A673 (cell line): ENCODE results near the gene RSPH9. TPM values are rescaled to one million over a fixed set of nuclear protein-coding genes. Genes with fewer than 3 reads are reported as not detected.

Source experiments
- BruUV-seq: library from RNA; stranded (reverse); fragments of 400-500 nt; replicated peaks from 2 replicates; lab custom pipeline; 2021; lab: Mats Ljungman, UMichigan
- CTCF ChIA-PET: fragments of 300-600 bp; sonication (Branson Sonifier 250); formaldehyde crosslinking; loops from one replicate; lab custom pipeline; 2022; ENCODE audit warnings: antibody characterized with exemption; lab: Charles Lee
- POLR2A ChIA-PET: fragments of 300-600 bp; sonication (Branson Sonifier 250); formaldehyde crosslinking; loops from one replicate; lab custom pipeline; 2022; ENCODE audit warnings: antibody characterized with exemption; ENCODE audit not compliant: low non-redundant PET; lab: Charles Lee
- DNase-seq: peaks from one replicate; pipeline ENCODE4 v3.0.0-alpha.2; 2015; ENCODE audit warnings: low spot score
- H3K27ac ChIP-seq: fragments of 200-600 bp; sonication (generic); 2 replicates; pipeline ENCODE4 v1.5.1; 2016; ENCODE audit warnings: mixed run types, low read depth, mild to moderate bottlenecking, mixed read lengths, antibody characterized with exemption, low read length; ENCODE audit not compliant: poor library complexity, severe bottlenecking
- H3K27me3 ChIP-seq: fragments of 200-600 bp; sonication (generic); replicated peaks from 2 replicates; pipeline ENCODE4 v1.6.1; 2017; ENCODE audit warnings: mixed run types, low read depth, mild to moderate bottlenecking, mixed read lengths, antibody characterized with exemption, low read length; ENCODE audit not compliant: insufficient read depth, poor library complexity
- H3K36me3 ChIP-seq: fragments of 200-600 bp; sonication (generic); 2 replicates; pipeline ENCODE4 v1.6.1; 2016; ENCODE audit warnings: mixed run types, mild to moderate bottlenecking, mixed read lengths, antibody characterized with exemption, low read length; ENCODE audit not compliant: insufficient read depth, poor library complexity, severe bottlenecking
- H3K4me1 ChIP-seq: fragments of 200-600 bp; sonication (generic); 2 replicates; pipeline ENCODE4 v1.6.1; 2017; ENCODE audit warnings: mixed run types, mild to moderate bottlenecking, mixed read lengths, antibody characterized with exemption, low read length; ENCODE audit not compliant: insufficient read depth, poor library complexity, severe bottlenecking
- H3K4me3 ChIP-seq: fragments of 200-600 bp; sonication (generic); 2 replicates; pipeline ENCODE4 v1.5.1; 2016; ENCODE audit warnings: low read depth, mixed run types, mild to moderate bottlenecking, mixed read lengths, low read length; ENCODE audit not compliant: poor library complexity, severe bottlenecking
- H3K9me3 ChIP-seq: fragments of 200-600 bp; sonication (generic); 2 replicates; pipeline ENCODE4 v1.6.1; 2016; ENCODE audit warnings: mixed run types, low read depth, mild to moderate bottlenecking, mixed read lengths, antibody characterized with exemption, low read length; ENCODE audit not compliant: poor library complexity, severe bottlenecking
- CTCF ChIP-seq: fragments of 300-800, 200-600 bp; sonication (generic); conservative IDR thresholded peaks from 2 replicates; pipeline ENCODE4 v1.5.1; 2017; ENCODE audit warnings: low read depth, mild to moderate bottlenecking, antibody characterized with exemption, low read length, moderate library complexity, mixed read lengths
- EZH2 ChIP-seq: fragments of 200-600 bp; sonication (generic); IDR thresholded peaks from 2 replicates; pipeline ENCODE4 v1.6.1; 2017; ENCODE audit warnings: borderline replicate concordance, low read depth, mild to moderate bottlenecking, mixed read lengths, antibody characterized with exemption, low read length; ENCODE audit not compliant: poor library complexity, severe bottlenecking
- intact Hi-C: fragments of 100-400 bp; cut with micrococcal nuclease; formaldehyde crosslinking; loops from one replicate; pipeline ENCODE4 v1.10.0; 2022; ENCODE audit not compliant: unreplicated experiment
- total RNA-seq: library from RNA; stranded (reverse); gene quantifications from 2 replicates; pipeline ENCODE4 v1.2.3, GENCODE V29; 2021

The RSPH9 gene
- total RNA-seq, 1 experiment from 2014 or later, result 0.11 TPM

GRCh38 chr6:43679057-43679456 lies 34.2 kb downstream of the RSPH9 start:
- no peaks in the 10 kb centered on the region for H3K9me3 ChIP-seq
- CTCF ChIA-PET, result no interaction called here
- POLR2A ChIA-PET, result no interaction called here
- no peak overlapping the region for H3K4me3 ChIP-seq
- H3K27me3 ChIP-seq, result no peaks in the 10 kb centered on the region
- intact Hi-C loops, result no loop called here
- H3K36me3 ChIP-seq, result peaks cover 58% of the 10 kb centered on the region
- no peak overlapping the region for H3K27ac ChIP-seq
- no TSS peak for BruUV-seq
- TF ChIP-seq CTCF (no peak), EZH2 (no peak)
- no peak for DNase-seq
- H3K4me1 ChIP-seq, result no peaks in the 10 kb centered on the region

- ChIA-PET POLR2A (interaction anchor here (0.6 kb wide), 1 partner anchor 346 kb away, joined by 3 read pairs; no protein-coding TSS in a partner anchor), CTCF (no interaction called here)
- no TSS peak for BruUV-seq
- Histone ChIP-seq H3K27me3 (no peaks in the 10 kb centered on the region), H3K4me3 (no peak overlapping the region), H3K4me1 (no peaks in the 10 kb centered on the region), H3K36me3 (peaks cover 44% of the 10 kb centered on the region), H3K9me3 (no peaks in the 10 kb centered on the region), H3K27ac (no peak overlapping the region)
- no peak for DNase-seq
- intact Hi-C loops, result no loop called here
- TF ChIP-seq CTCF (no peak), EZH2 (no peak)
These were observed 35.7 kb downstream of the RSPH9 start for GRCh38 chr6:43680308-43681200.

GRCh38 chr6:43681303-43681702 lies 36.5 kb downstream of the RSPH9 start:
- Histone ChIP-seq H3K4me1 (peaks cover 3% of the 10 kb centered on the region), H3K4me3 (no peak overlapping the region), H3K9me3 (no peaks in the 10 kb centered on the region), H3K27me3 (no peaks in the 10 kb centered on the region), H3K27ac (no peak overlapping the region), H3K36me3 (peaks cover 42% of the 10 kb centered on the region)
- TF ChIP-seq CTCF (no peak), EZH2 (no peak)
- CTCF ChIA-PET, result interaction anchor here (0.6 kb wide), 1 partner anchor 224 kb away, joined by 5 read pairs; no protein-coding TSS in a partner anchor
- POLR2A ChIA-PET, result no interaction called here
- intact Hi-C loops, result no loop called here
- BruUV-seq, result no TSS peak
- no peak for DNase-seq
